K562 (cell line): ENCODE measurements around the gene MCU. TPM values are rescaled to one million over a fixed set of nuclear protein-coding genes. Genes with fewer than 3 reads are reported as not detected.

Experiments
- MCM2 ChIP-seq: fragments of 450-650 bp; IDR thresholded peaks from 2 replicates; pipeline ENCODE4 v1.6.1; 2017; ENCODE audit warnings: low read depth, mild to moderate bottlenecking
- SMAD2 ChIP-seq: fragments of 150-350 bp; IDR thresholded peaks from 2 replicates; pipeline ENCODE4 v1.6.1; 2014; ENCODE audit warnings: low read depth, mild to moderate bottlenecking, low read length
- TAF1 ChIP-seq: IDR thresholded peaks from 2 replicates; pipeline ENCODE4 v1.6.1; 2011; ENCODE audit warnings: mild to moderate bottlenecking, low read length, moderate library complexity; ENCODE audit not compliant: insufficient read depth, control insufficient read depth, severe bottlenecking; ENCODE audit errors: extremely low read depth
- ZNF146 ChIP-seq: IDR thresholded peaks from one replicate; pipeline ENCODE4 v1.6.1; 2018; ENCODE audit warnings: missing compliant biosample characterization; ENCODE audit not compliant: unreplicated experiment
- ZNF444 ChIP-seq: fragments of 250-450 bp; sonication (Bioruptor Pico); IDR thresholded peaks from 2 replicates; pipeline ENCODE4 v1.4.0; 2020; ENCODE audit warnings: mild to moderate bottlenecking, moderate library complexity
- polyA plus RNA-seq, 8 experiments: library from polyadenylated mRNA; depleted of rRNA in 4 of 8; stranded (reverse) in 5 of 8; unstranded in 3 of 8; fragments of >200 nt; fragmentation: Nextera tagmentation in 2 of 8; fragmentation: Illumina TruSeq in 1 of 8; extraction: Ambion mirVana in 2 of 8; extraction: Trizol in 1 of 8; gene quantifications; 2 replicates each; pipeline versions ENCODE4 v1.2.1 to v1.2.3, GENCODE V29; 2011 to 2014; ENCODE audit warnings: inconsistent platforms in 1 of 8, missing spikeins in 1 of 8
- total RNA-seq, 7 experiments: library from RNA; depleted of rRNA in 6 of 7; stranded (reverse); fragments of >200 nt in 6 of 7; fragmentation: Illumina TruSeq in 2 of 7; extraction: Trizol in 2 of 7; gene quantifications; 2 replicates each; pipeline versions ENCODE4 v1.2.1 to v1.2.3, GENCODE V29; 2011 to 2021; ENCODE audit warnings: low replicate concordance in 1 of 7
- TF ChIP-seq, protein P1 (sequence below), 2 experiments: fragments of 450-650 bp; IDR thresholded peaks; 2 replicates each; pipeline ENCODE4 v1.6.1; 2018; ENCODE audit warnings: mild to moderate bottlenecking in 2 of 2, low read depth in 1 of 2; ENCODE audit not compliant: partially characterized antibody in 2 of 2
- TF ChIP-seq, protein P2 (sequence below): fragments of 250-450 bp; sonication (Bioruptor Pico); IDR thresholded peaks from 2 replicates; pipeline ENCODE4 v1.4.0; 2020; ENCODE audit warnings: mild to moderate bottlenecking, moderate library complexity

Gene MCU
- total and polyA plus RNA-seq, 9 of the 15 experiments (the other 6 are each of a cell fraction or from before 2014, with no cell fraction given): 8.2 to 88.8 (median 21.3) TPM

- TF ChIP-seq, protein P1, sequence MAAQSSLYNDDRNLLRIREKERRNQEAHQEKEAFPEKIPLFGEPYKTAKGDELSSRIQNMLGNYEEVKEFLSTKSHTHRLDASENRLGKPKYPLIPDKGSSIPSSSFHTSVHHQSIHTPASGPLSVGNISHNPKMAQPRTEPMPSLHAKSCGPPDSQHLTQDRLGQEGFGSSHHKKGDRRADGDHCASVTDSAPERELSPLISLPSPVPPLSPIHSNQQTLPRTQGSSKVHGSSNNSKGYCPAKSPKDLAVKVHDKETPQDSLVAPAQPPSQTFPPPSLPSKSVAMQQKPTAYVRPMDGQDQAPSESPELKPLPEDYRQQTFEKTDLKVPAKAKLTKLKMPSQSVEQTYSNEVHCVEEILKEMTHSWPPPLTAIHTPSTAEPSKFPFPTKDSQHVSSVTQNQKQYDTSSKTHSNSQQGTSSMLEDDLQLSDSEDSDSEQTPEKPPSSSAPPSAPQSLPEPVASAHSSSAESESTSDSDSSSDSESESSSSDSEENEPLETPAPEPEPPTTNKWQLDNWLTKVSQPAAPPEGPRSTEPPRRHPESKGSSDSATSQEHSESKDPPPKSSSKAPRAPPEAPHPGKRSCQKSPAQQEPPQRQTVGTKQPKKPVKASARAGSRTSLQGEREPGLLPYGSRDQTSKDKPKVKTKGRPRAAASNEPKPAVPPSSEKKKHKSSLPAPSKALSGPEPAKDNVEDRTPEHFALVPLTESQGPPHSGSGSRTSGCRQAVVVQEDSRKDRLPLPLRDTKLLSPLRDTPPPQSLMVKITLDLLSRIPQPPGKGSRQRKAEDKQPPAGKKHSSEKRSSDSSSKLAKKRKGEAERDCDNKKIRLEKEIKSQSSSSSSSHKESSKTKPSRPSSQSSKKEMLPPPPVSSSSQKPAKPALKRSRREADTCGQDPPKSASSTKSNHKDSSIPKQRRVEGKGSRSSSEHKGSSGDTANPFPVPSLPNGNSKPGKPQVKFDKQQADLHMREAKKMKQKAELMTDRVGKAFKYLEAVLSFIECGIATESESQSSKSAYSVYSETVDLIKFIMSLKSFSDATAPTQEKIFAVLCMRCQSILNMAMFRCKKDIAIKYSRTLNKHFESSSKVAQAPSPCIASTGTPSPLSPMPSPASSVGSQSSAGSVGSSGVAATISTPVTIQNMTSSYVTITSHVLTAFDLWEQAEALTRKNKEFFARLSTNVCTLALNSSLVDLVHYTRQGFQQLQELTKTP (IDR thresholded peaks at IDR 0.05; ENCODE audit: low read depth in 1 of 2, partially characterized antibody in 2 of 2): no peak
- TF ChIP-seq, protein P2, sequence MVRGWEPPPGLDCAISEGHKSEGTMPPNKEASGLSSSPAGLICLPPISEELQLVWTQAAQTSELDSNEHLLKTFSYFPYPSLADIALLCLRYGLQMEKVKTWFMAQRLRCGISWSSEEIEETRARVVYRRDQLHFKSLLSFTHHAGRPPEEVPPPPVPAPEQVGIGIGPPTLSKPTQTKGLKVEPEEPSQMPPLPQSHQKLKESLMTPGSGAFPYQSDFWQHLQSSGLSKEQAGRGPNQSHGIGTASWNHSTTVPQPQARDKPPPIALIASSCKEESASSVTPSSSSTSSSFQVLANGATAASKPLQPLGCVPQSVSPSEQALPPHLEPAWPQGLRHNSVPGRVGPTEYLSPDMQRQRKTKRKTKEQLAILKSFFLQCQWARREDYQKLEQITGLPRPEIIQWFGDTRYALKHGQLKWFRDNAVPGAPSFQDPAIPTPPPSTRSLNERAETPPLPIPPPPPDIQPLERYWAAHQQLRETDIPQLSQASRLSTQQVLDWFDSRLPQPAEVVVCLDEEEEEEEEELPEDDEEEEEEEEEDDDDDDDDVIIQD (CRISPR knock-in tag): no peak
- TF ChIP-seq ZNF146 (CRISPR knock-in tag) (no peak), ZNF444 (CRISPR knock-in tag) (no peak), SMAD2 (no peak), TAF1 (no peak), MCM2 (no peak)
Measured at GRCh38 chr10:72886621-72887020, 194.7 kb downstream of the MCU start (continued).
